SH-SY5Y (cell line): ENCODE data around the gene DNAJC1.

ENCODE experiments used
- GATA2 ChIP-seq: IDR thresholded peaks from 2 replicates; pipeline ENCODE4 v1.6.1; 2011; ENCODE audit warnings: mild to moderate bottlenecking, low read depth, low read length
- GATA3 ChIP-seq: IDR thresholded peaks from 2 replicates; pipeline ENCODE4 v1.6.1; 2011; ENCODE audit warnings: low read depth, mild to moderate bottlenecking, low read length, moderate library complexity

GRCh38 chr10:21814866-21815265 lies 188.7 kb downstream of the DNAJC1 start:
- TF ChIP-seq GATA2 = no peak
- TF ChIP-seq GATA3 = no peak
